Esophagus squamous epithelium (tissue), 4 donors: Measurements from ENCODE around the gene ZNF175.

Source experiments
- CTCF ChIP-seq, 6 experiments: fragments of 450-650 bp in 4 of 6; fragments of 200-600 bp in 2 of 6; sonication (generic) in 2 of 6; IDR thresholded peaks; one replicate each; pipeline ENCODE4 v1.5.1; 2016 to 2019; ENCODE audit warnings: antibody characterized with exemption in 6 of 6, mild to moderate bottlenecking in 4 of 6, moderate library complexity in 4 of 6
- POLR2A ChIP-seq, 4 donors: fragments of 450-650 bp; IDR thresholded peaks; one replicate each; pipeline ENCODE4 v1.6.1; 2017; ENCODE audit warnings: antibody characterized with exemption in 4 of 4, mild to moderate bottlenecking in 4 of 4, moderate library complexity in 3 of 4

- TF ChIP-seq CTCF (IDR thresholded peaks at IDR 0.05) (no peak), POLR2A (IDR thresholded peaks at IDR 0.05) (no peak)
These were observed 35.5 kb upstream of the ZNF175 start for GRCh38 chr19:51535535-51535934.
